HG03442 (cell line): ENCODE results near the gene TCF7.

ENCODE experiments used
- ATAC-seq: cut with Tn5 transposase; IDR thresholded peaks from one replicate; pipeline ENCODE4 v1.9.1; 2021; ENCODE audit warnings: mild to moderate bottlenecking, moderate library complexity; ENCODE audit not compliant: unreplicated experiment

The TCF7 gene

DNA sequence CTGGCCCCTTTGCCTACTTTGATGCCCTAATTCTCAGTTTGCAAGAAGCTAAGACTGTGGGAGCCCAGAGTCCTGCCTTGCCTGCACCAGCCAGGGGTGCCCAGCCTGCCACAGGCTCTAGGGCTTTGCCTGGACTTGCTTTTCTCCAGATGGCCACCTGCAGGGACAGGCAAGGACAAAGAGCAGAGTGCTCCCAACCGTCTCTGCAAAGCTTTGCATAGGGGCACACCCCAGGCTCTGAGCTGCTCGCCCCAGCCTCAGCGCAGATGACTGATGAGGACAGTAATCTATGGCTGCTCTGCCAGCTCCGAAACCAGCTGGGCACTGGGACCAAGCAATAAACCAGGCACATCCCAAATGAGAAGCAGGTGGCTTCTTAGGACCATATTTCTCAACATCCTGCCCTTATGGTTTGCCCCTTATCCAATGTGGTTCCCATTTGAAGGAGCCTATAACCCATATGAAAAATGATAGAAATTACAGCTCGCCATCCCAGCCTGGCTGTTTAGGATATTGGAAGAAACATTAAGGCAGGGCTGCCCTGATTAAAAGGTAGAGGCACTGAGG is 25.4 kb upstream of the TCF7 start:
- no peak for ATAC-seq

- no peak for ATAC-seq
Measured at GRCh38 chr5:134090522-134090921, 24.0 kb upstream of the TCF7 start.

DNA sequence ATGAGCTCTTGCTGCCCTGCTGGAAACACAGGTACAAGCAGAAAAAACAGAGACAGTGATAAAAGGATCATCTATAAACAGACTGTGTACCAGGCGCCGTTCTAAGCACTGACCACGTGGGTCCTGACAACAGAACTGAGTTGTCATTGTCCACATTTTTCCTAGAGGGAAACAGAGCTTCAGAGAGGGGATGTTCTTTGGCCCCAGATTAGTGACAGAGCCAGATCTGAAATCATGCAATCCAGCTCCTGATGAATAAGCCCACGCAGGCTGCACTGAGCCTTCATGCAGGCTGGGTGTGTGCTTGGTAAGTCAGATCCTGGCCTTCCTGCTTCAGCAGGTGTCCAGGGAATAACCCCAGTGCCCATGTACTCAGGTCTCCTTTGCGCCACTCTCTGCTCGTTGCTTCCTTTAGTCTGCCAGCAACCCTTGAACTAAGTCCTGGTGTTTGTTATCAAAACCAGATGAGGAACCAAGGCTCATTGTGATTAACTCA is 22.8 kb upstream of the TCF7 start:
- ATAC-seq: no peak

DNA sequence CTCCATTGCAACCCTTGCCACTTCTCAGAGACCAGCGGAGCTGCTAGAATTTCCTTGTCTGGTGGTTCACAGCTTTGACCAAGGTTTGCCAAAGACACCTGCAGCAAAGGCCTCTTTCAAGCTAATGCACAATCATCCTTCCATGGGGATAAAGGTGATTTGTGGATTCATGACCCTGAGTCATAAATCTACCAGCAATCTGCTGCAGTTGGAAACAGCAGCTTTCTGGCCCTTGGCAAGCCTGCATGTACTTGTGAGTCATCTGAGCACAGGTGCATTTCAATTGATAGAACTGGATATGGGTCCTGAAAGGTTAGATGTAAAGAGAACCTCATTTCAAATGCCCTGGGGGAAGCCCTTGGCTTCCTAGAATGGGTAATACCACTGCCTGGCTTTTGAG is 21.6 kb upstream of the TCF7 start:
- ATAC-seq: no peak

GRCh38 chr5:134093351-134093750 is 21.1 kb upstream of the TCF7 start:
- ATAC-seq: no peak

- ATAC-seq: no peak
Measured at GRCh38 chr5:134095293-134095692, 19.2 kb upstream of the TCF7 start.

- no peak for ATAC-seq
Measured at GRCh38 chr5:134095887-134096589, 18.4 kb upstream of the TCF7 start.

GRCh38 chr5:134097211-134097749 is 17.2 kb upstream of the TCF7 start:
- no peak for ATAC-seq

- ATAC-seq: no peak
Measured at GRCh38 chr5:134098690-134099089, 15.8 kb upstream of the TCF7 start.

GRCh38 chr5:134099288-134099872 is 15.1 kb upstream of the TCF7 start:
- ATAC-seq: no peak

GRCh38 chr5:134099939-134100282 is 14.6 kb upstream of the TCF7 start:
- no peak for ATAC-seq

DNA sequence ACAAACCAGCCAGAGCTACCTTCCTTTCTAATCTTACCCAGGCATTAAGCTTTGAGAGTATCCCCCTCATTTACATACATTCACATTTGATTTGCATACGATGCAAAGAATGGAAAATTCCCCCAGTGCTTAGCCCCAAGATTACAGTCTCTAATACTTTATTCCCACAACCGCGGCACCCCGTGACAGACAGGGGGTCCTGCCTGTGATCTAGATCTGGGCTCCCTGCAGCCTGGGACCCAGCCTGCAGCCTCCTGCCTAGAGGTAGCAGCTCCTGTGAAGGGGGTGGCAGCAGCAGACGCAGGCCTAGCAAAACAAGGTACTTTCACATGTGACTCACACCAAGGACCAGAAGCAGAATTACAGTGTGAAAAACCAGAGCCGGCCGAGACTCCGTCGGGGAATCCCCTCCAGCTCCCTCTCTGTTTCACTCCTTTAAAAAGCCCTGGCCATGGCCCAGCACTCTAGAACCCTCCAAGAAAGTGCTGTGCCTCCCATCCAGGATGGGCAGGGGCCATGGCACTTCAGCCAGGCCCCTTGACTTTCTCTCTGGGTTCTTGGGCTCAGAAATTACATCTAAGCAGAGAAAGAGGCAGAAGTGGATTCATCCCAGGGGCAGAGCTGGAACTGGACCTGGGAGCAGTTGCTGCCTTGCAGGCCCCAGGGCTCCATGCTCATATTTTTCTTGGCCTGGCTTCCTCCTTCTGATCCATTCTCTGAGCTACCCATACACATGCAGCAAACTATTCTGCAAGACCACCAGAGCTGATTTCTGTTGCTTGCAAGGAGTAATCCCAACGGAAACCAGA is 14.0 kb upstream of the TCF7 start:
- ATAC-seq: peak; percentile 75

- no peak for ATAC-seq
Measured at GRCh38 chr5:134101686-134102439, 12.6 kb upstream of the TCF7 start.

DNA sequence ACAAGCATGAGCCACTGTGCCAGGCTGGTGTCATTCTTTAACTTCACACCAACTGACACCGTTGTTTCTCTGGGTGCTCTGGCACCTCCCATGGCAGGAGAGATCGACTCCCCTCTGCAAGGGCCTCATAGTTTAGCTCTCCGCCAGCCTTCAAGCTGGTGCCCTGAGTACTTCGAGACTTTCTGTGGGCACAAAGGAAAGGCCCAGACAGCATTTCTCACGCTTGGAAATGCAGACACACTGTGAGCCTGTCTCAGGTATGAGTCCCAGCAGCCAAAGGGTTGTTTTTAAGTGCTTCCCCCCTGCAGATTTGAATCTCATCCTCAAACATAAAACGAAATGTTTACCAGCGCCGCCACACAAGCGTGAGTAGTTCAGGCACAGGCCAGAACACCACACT is 11.1 kb upstream of the TCF7 start:
- no peak for ATAC-seq

GRCh38 chr5:134103998-134104654 is 10.4 kb upstream of the TCF7 start:
- no peak for ATAC-seq

GRCh38 chr5:134106991-134107701 is 7.3 kb upstream of the TCF7 start:
- no peak for ATAC-seq

- ATAC-seq: no peak
Measured at GRCh38 chr5:134107779-134108178, 6.7 kb upstream of the TCF7 start.

GRCh38 chr5:134110382-134110781 is 4.1 kb upstream of the TCF7 start:
- no peak for ATAC-seq
